IMR-90 (cell line): ENCODE measurements around the gene DRC7. TPM values are rescaled to one million over a fixed set of nuclear protein-coding genes. Genes with fewer than 3 reads are reported as not detected.

Source experiments
- ATAC-seq: fragments of 200-7000 bp; cut with Tn5 transposase; 2 replicates; pipeline ENCODE4 v1.9.1; 2020; ENCODE audit warnings: low read depth, mild to moderate bottlenecking, moderate library complexity
- BruUV-seq: library from RNA; stranded (reverse); fragments of 400-500 nt; replicated peaks from 2 replicates; lab custom pipeline; 2021; lab: Mats Ljungman, UMichigan
- CTCF ChIA-PET: fragments of 300-600 bp; formaldehyde crosslinking; extraction: SDS; loops from one replicate; lab custom pipeline; 2021; ENCODE audit warnings: antibody characterized with exemption; lab: Yijun Ruan, JAX
- POLR2A ChIA-PET: fragments of 300-600 bp; sonication (Branson Sonifier 250); formaldehyde crosslinking; loops from one replicate; lab custom pipeline; 2022; ENCODE audit warnings: antibody characterized with exemption; ENCODE audit not compliant: unreplicated experiment; lab: Charles Lee
- DNase-seq: peaks from one replicate; pipeline ENCODE4 v3.0.0; 2013
- H2AFZ ChIP-seq: replicated peaks from 2 replicates; pipeline ENCODE3; 2013; ENCODE audit warnings: low read length, mild to moderate bottlenecking; ENCODE audit not compliant: poor library complexity
- H2AK5ac ChIP-seq: 2 replicates; pipeline ENCODE4 v1.6.1; 2013; ENCODE audit warnings: low read depth, low read length, inconsistent platforms
- H2AK9ac ChIP-seq: replicated peaks from 2 replicates; pipeline ENCODE3; 2013; ENCODE audit warnings: mild to moderate bottlenecking, low read depth, low read length, moderate library complexity; ENCODE audit not compliant: poor library complexity
- H2BK120ac ChIP-seq: 2 replicates; pipeline ENCODE4 v1.6.1; 2013; ENCODE audit warnings: low read depth, low read length, inconsistent platforms
- H2BK15ac ChIP-seq: 3 replicates; pipeline ENCODE4 v1.6.1; 2013; ENCODE audit warnings: low read depth, low read length, inconsistent platforms
- H2BK20ac ChIP-seq: 2 replicates; pipeline ENCODE4 v1.6.1; 2013; ENCODE audit warnings: low read depth, mild to moderate bottlenecking, inconsistent platforms, low read length, moderate library complexity
- H2BK5ac ChIP-seq: 2 replicates; pipeline ENCODE4 v1.6.1; 2013; ENCODE audit warnings: mild to moderate bottlenecking, low read depth, low read length, inconsistent platforms; ENCODE audit not compliant: poor library complexity, severe bottlenecking
- H3K14ac ChIP-seq: replicated peaks from 2 replicates; pipeline ENCODE4 v1.6.1; 2013; ENCODE audit warnings: low read depth, low read length, inconsistent platforms
- H3K18ac ChIP-seq: 2 replicates; pipeline ENCODE4 v1.6.1; 2013; ENCODE audit warnings: low read depth, low read length, control low read depth
- H3K23ac ChIP-seq: 2 replicates; pipeline ENCODE4 v1.6.1; 2013; ENCODE audit warnings: low read depth, low read length, inconsistent platforms
- H3K27ac ChIP-seq: 2 replicates; pipeline ENCODE4 v1.5.1; 2013; ENCODE audit warnings: mild to moderate bottlenecking, control low read depth, low read length; ENCODE audit not compliant: insufficient read depth
- H3K27me3 ChIP-seq: 2 replicates; pipeline ENCODE4 v1.6.1; 2013; ENCODE audit warnings: low read length; ENCODE audit not compliant: control insufficient read depth, insufficient read depth
- H3K36me3 ChIP-seq: 2 replicates; pipeline ENCODE4 v1.6.1; 2013; ENCODE audit warnings: low read length, mixed read lengths; ENCODE audit not compliant: control insufficient read depth, insufficient read depth
- H3K4ac ChIP-seq: 2 replicates; pipeline ENCODE4 v1.6.1; 2013; ENCODE audit warnings: low read depth, low read length, inconsistent platforms
- H3K4me1 ChIP-seq: 2 replicates; pipeline ENCODE4 v1.6.1; 2013; ENCODE audit warnings: low read length, mixed read lengths; ENCODE audit not compliant: control insufficient read depth, insufficient read depth
- H3K4me2 ChIP-seq: 2 replicates; pipeline ENCODE4 v1.6.1; 2013; ENCODE audit warnings: low read depth, mild to moderate bottlenecking, control low read depth, low read length, moderate library complexity
- H3K4me3 ChIP-seq: 2 replicates; pipeline ENCODE4 v1.5.1; 2013; ENCODE audit warnings: low read depth, mild to moderate bottlenecking, control low read depth, low read length, moderate library complexity; ENCODE audit not compliant: insufficient read depth
- H3K56ac ChIP-seq: 2 replicates; pipeline ENCODE4 v1.6.1; 2013; ENCODE audit warnings: low read length, inconsistent platforms; ENCODE audit not compliant: insufficient read depth; ENCODE audit errors: extremely low read depth
- H3K79me1 ChIP-seq, 2 experiments: 2 replicates each; pipeline ENCODE4 v1.6.1; 2013; ENCODE audit warnings: low read length in 2 of 2, inconsistent platforms in 1 of 2, low read depth in 1 of 2
- H3K9ac ChIP-seq: 2 replicates; pipeline ENCODE4 v1.6.1; 2013; ENCODE audit warnings: low read depth, low read length, control low read depth
- H3K9me1 ChIP-seq: 2 replicates; pipeline ENCODE4 v1.6.1; 2013; ENCODE audit warnings: low read length, inconsistent platforms; ENCODE audit not compliant: insufficient read depth
- H3K9me3 ChIP-seq: 2 replicates; pipeline ENCODE4 v1.6.1; 2013; ENCODE audit warnings: low read length; ENCODE audit not compliant: control insufficient read depth, insufficient read depth
- H4K20me1 ChIP-seq: 2 replicates; pipeline ENCODE4 v1.6.1; 2013; ENCODE audit warnings: low read length, inconsistent platforms; ENCODE audit not compliant: insufficient read depth
- H4K5ac ChIP-seq: 2 replicates; pipeline ENCODE4 v1.6.1; 2013; ENCODE audit warnings: mild to moderate bottlenecking, low read depth, low read length, control low read depth
- H4K8ac ChIP-seq, 2 experiments: 2 replicates each; pipeline ENCODE4 v1.6.1; 2013; ENCODE audit warnings: low read depth in 2 of 2, low read length in 2 of 2, control low read depth in 1 of 2, inconsistent platforms in 1 of 2
- H4K91ac ChIP-seq: 2 replicates; pipeline ENCODE4 v1.6.1; 2013; ENCODE audit warnings: low read depth, low read length, inconsistent platforms; ENCODE audit not compliant: insufficient read depth
- BHLHE40 ChIP-seq: fragments of 150-350 bp; IDR thresholded peaks from 2 replicates; pipeline ENCODE4 v1.6.1; 2016; ENCODE audit warnings: mild to moderate bottlenecking, low read depth, low read length
- CHD1 ChIP-seq: IDR thresholded peaks from 2 replicates; pipeline ENCODE4 v1.6.1; 2012; ENCODE audit warnings: low read depth, low read length, improper control_type of control experiment
- MAZ ChIP-seq: IDR thresholded peaks from 2 replicates; pipeline ENCODE4 v1.6.1; 2012; ENCODE audit warnings: low read depth, mild to moderate bottlenecking, low read length, improper control_type of control experiment, moderate library complexity, borderline replicate concordance
- NFE2L2 ChIP-seq: fragments of 150-350 bp; IDR thresholded peaks from 2 replicates; pipeline ENCODE4 v1.6.1; 2016; ENCODE audit warnings: low read depth, mild to moderate bottlenecking, low read length
- RFX5 ChIP-seq: IDR thresholded peaks from 2 replicates; pipeline ENCODE4 v1.8.0; 2012; ENCODE audit warnings: low read depth, mild to moderate bottlenecking, low read length, moderate library complexity
- WGBS, 2 experiments: methylation state at CpG; one replicate each; pipeline versions ENCODE4 v1.1.5 to v1.1.7; 2013; ENCODE audit warnings: missing lambda C conversion rate in 2 of 2; ENCODE audit not compliant: insufficient read length in 1 of 2; ENCODE audit errors: extremely low coverage in 2 of 2; 5-methylcytosine and 5-hydroxymethylcytosine counted together
- dilution Hi-C: fragments of 300-500 bp; cut with HindIII; formaldehyde crosslinking; loops from one replicate; pipeline ENCODE4 v1.14.3; 2018; ENCODE audit warnings: low sequenced_read_pairs; ENCODE audit not compliant: unreplicated experiment
- in situ Hi-C: fragments of 300-500 bp; cut with MboI; formaldehyde crosslinking; loops from 3 replicates; pipeline ENCODE4 v1.14.3; 2019; ENCODE audit warnings: low sequenced_read_pairs, inconsistent platforms, mixed read lengths
- intact Hi-C: fragments of 100-400 bp; cut with micrococcal nuclease; formaldehyde crosslinking; loops from 2 replicates; pipeline ENCODE4 v1.10.0; 2022
- polyA plus RNA-seq, 3 experiments: library from polyadenylated mRNA; depleted of rRNA; stranded (reverse); fragments of >200 nt; gene quantifications; 2 replicates each; pipeline ENCODE4 v1.2.3, GENCODE V29; 2012; ENCODE audit warnings: low replicate concordance in 1 of 3
- total RNA-seq: library from RNA; depleted of rRNA; stranded (reverse); fragments of >200 nt; gene quantifications from 2 replicates; pipeline ENCODE4 v1.2.3, GENCODE V29; 2012
- TF ChIP-seq, protein P1 (sequence below): fragments of 150-350 bp; IDR thresholded peaks from 2 replicates; pipeline ENCODE4 v1.6.1; 2016; ENCODE audit warnings: low read depth, mild to moderate bottlenecking, low read length, moderate library complexity, borderline replicate concordance
- TF ChIP-seq, protein P2 (sequence below): conservative IDR thresholded peaks from 2 replicates; pipeline ENCODE4 v1.5.1; 2012; ENCODE audit warnings: mild to moderate bottlenecking, low read depth, low read length, improper control_type of control experiment

Gene DRC7
- total and polyA plus RNA-seq, 2 of the 4 experiments (the other 2 are of a cell fraction): not detected

DNA sequence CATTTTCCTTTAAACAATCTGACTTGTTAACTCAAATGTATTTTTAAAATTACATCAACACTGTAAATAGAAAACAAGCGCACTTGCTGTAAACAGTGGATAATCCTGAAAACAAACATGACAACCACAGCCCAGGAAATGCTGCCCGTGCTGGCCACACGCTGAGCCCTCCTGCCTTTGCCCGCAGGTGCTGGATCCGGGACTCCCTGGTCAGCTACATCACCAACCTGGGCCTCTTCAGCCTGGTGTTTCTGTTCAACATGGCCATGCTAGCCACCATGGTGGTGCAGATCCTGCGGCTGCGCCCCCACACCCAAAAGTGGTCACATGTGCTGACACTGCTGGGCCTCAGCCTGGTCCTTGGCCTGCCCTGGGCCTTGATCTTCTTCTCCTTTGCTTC is 33.1 kb upstream of the DRC7 start:
- H3K27ac ChIP-seq: no peak overlapping the region
- H3K79me1 ChIP-seq: no peaks in the 10 kb centered on the region
- no peak overlapping the region for H3K4ac ChIP-seq
- H4K8ac ChIP-seq: no peak overlapping the region
- DNase-seq: no peak
- no peak overlapping the region for H2BK20ac ChIP-seq
- H2BK5ac ChIP-seq: no peak overlapping the region
- H3K9ac ChIP-seq: no peak overlapping the region
- peak overlapping the region; percentile 58 for H2AFZ ChIP-seq
- no peaks in the 10 kb centered on the region for H3K4me1 ChIP-seq
- H2BK120ac ChIP-seq: no peak overlapping the region
- H4K91ac ChIP-seq: no peak overlapping the region
- H3K9me1 ChIP-seq: no peaks in the 10 kb centered on the region; the same call in 1 of the 2 replicates
- dilution Hi-C loops: no loop called here
- no peak overlapping the region for H3K18ac ChIP-seq
- H3K4me3 ChIP-seq: no peak overlapping the region
- H3K9me3 ChIP-seq: no peaks in the 10 kb centered on the region
- no peak overlapping the region for H3K14ac ChIP-seq
- ChIA-PET CTCF (no interaction called here), POLR2A (no interaction called here)
- no peak overlapping the region for H3K56ac ChIP-seq
- WGBS, 2 experiments: 100% methylated on average over 2 of the region's 7 CpGs; no CpG with 5 or more reads in 1 of the 2 experiments
- no peak overlapping the region for H4K5ac ChIP-seq
- H2BK15ac ChIP-seq: no peak overlapping the region
- TF ChIP-seq MAZ (no peak), NFE2L2 (no peak), BHLHE40 (no peak), RFX5 (no peak), CHD1 (no peak)
- TF ChIP-seq, protein P1, sequence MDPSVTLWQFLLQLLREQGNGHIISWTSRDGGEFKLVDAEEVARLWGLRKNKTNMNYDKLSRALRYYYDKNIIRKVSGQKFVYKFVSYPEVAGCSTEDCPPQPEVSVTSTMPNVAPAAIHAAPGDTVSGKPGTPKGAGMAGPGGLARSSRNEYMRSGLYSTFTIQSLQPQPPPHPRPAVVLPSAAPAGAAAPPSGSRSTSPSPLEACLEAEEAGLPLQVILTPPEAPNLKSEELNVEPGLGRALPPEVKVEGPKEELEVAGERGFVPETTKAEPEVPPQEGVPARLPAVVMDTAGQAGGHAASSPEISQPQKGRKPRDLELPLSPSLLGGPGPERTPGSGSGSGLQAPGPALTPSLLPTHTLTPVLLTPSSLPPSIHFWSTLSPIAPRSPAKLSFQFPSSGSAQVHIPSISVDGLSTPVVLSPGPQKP: no peak
- TF ChIP-seq, protein P2, sequence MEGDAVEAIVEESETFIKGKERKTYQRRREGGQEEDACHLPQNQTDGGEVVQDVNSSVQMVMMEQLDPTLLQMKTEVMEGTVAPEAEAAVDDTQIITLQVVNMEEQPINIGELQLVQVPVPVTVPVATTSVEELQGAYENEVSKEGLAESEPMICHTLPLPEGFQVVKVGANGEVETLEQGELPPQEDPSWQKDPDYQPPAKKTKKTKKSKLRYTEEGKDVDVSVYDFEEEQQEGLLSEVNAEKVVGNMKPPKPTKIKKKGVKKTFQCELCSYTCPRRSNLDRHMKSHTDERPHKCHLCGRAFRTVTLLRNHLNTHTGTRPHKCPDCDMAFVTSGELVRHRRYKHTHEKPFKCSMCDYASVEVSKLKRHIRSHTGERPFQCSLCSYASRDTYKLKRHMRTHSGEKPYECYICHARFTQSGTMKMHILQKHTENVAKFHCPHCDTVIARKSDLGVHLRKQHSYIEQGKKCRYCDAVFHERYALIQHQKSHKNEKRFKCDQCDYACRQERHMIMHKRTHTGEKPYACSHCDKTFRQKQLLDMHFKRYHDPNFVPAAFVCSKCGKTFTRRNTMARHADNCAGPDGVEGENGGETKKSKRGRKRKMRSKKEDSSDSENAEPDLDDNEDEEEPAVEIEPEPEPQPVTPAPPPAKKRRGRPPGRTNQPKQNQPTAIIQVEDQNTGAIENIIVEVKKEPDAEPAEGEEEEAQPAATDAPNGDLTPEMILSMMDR: no peak
- H3K27me3 ChIP-seq: no peaks in the 10 kb centered on the region; the same call in 1 of the 2 replicates
- intact Hi-C loops: no loop called here
- H3K23ac ChIP-seq: no peak overlapping the region
- no peaks in the 10 kb centered on the region for H3K36me3 ChIP-seq
- ATAC-seq: no peak
- no peaks in the 10 kb centered on the region for H4K20me1 ChIP-seq
- H2AK9ac ChIP-seq: no peak overlapping the region
- no peak overlapping the region for H3K4me2 ChIP-seq
- no peak overlapping the region for H2AK5ac ChIP-seq
- BruUV-seq: no TSS peak
- in situ Hi-C loops: no loop called here
